VCaP (cell line): Measurements from ENCODE around the gene SPON2.

ENCODE experiments used
- H3K27ac ChIP-seq: fragments of 450-650 bp; 2 replicates; pipeline ENCODE4 v1.5.1; 2017
- CTCF ChIP-seq: fragments of 450-650 bp; conservative IDR thresholded peaks from 2 replicates; pipeline ENCODE4 v1.5.1; 2017; ENCODE audit warnings: mild to moderate bottlenecking, moderate library complexity

The SPON2 gene

GRCh38 chr4:1124818-1125217, 47.6 kb downstream of the SPON2 start:
- H3K27ac ChIP-seq, result no peak overlapping the region
- TF ChIP-seq CTCF, result no peak

- H3K27ac ChIP-seq, result no peak overlapping the region
- TF ChIP-seq CTCF, result no peak
Measured at GRCh38 chr4:1122505-1122904, 49.9 kb downstream of the SPON2 start.
